ENCODE data around the gene ZNF497.
A peak's percentile ranks its signal among the peaks of the same experiment; 100 is the strongest.
"Not testable (repeated sequence)": the region's sequence is repeated elsewhere in the genome, so short reads cannot be mapped to it uniquely, and the experiment has no call there.

The ZNF497 gene

GRCh38 chr19:58352760-58353671, 9.5 kb downstream of the ZNF497 start, which contains the start of gene A1BG:
TSS of gene A1BG (minus strand) at chr19:58353492. CDS start at chr19:58353437, 55 bp downstream.
- no peak for TF ChIP-seq CTCF (IDR thresholded peaks at IDR 0.05; ENCODE audit: insufficient read depth, low read depth, low read length, missing control alignments)

GRCh38 chr19:58351990-58352755, 10.4 kb downstream of the ZNF497 start:
- TF ChIP-seq CTCF (IDR thresholded peaks at IDR 0.05; ENCODE audit: insufficient read depth, low read depth, low read length, missing control alignments): no peak
- DNase-seq (ENCODE audit: low read depth): no peak
- no peak overlapping the region for H3K4me3 ChIP-seq (ENCODE audit: low read length)

More at GRCh38 chr19:58352760-58353671, 9.5 kb downstream of the ZNF497 start, which contains the start of gene A1BG:
- no peak within 1 kb of the TSS for H3K4me3 ChIP-seq (ENCODE audit: low read length)
- no peak for DNase-seq (ENCODE audit: low read depth)

GRCh38 chr19:58351558-58351878, 11.0 kb downstream of the ZNF497 start:
- DNase-seq (ENCODE audit: low read depth): no peak
- TF ChIP-seq CTCF (IDR thresholded peaks at IDR 0.05; ENCODE audit: insufficient read depth, low read depth, low read length, missing control alignments): no peak
- H3K4me3 ChIP-seq (ENCODE audit: low read length): no peak overlapping the region

GRCh38 chr19:58350871-58351557, 11.5 kb downstream of the ZNF497 start:
- no peak for TF ChIP-seq CTCF (IDR thresholded peaks at IDR 0.05; ENCODE audit: insufficient read depth, low read depth, low read length, missing control alignments)
- DNase-seq (ENCODE audit: low read depth): no peak
- H3K4me3 ChIP-seq (ENCODE audit: low read length): no peak overlapping the region

GRCh38 chr19:58350001-58350861, 12.3 kb downstream of the ZNF497 start:
- DNase-seq (ENCODE audit: low read depth): no peak
- H3K4me3 ChIP-seq (ENCODE audit: low read length): no peak overlapping the region
- TF ChIP-seq CTCF (IDR thresholded peaks at IDR 0.05; ENCODE audit: insufficient read depth, low read depth, low read length, missing control alignments): no peak

- no peak for DNase-seq (ENCODE audit: low read depth)
- TF ChIP-seq CTCF (IDR thresholded peaks at IDR 0.05; ENCODE audit: insufficient read depth, low read depth, low read length, missing control alignments): no peak
- no peak overlapping the region for H3K4me3 ChIP-seq (ENCODE audit: low read length)
Observed at GRCh38 chr19:58349590-58349989, 13.0 kb downstream of the ZNF497 start.

- peak overlapping the region; percentile 52 for H3K4me3 ChIP-seq (ENCODE audit: low read length)
- not testable (repeated sequence) for DNase-seq (ENCODE audit: low read depth)
Observed at GRCh38 chr19:58348080-58348479, 14.5 kb downstream of the ZNF497 start.
